ENCODE results near the gene RUVBL2.

RUVBL2 gene

DNA sequence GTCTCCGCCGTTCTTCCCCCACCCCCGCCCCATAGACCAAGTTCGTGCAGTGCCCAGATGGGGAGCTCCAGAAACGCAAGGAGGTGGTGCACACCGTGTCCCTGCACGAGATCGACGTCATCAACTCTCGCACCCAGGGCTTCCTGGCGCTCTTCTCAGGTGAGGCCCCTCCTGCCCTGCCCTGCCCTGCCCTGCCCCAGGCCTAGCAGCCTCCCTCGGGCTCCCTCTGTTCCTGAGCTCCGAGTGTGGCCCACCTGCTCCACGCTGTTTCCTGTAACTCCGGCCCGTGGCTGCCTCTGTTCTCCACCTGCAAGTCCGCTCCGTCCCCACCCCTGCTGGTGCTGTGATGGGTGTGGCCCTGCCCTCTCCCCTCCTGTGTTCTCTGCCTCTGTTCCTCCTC, 16.8 kb downstream of the RUVBL2 start:
- TF ChIP-seq, protein P1, sequence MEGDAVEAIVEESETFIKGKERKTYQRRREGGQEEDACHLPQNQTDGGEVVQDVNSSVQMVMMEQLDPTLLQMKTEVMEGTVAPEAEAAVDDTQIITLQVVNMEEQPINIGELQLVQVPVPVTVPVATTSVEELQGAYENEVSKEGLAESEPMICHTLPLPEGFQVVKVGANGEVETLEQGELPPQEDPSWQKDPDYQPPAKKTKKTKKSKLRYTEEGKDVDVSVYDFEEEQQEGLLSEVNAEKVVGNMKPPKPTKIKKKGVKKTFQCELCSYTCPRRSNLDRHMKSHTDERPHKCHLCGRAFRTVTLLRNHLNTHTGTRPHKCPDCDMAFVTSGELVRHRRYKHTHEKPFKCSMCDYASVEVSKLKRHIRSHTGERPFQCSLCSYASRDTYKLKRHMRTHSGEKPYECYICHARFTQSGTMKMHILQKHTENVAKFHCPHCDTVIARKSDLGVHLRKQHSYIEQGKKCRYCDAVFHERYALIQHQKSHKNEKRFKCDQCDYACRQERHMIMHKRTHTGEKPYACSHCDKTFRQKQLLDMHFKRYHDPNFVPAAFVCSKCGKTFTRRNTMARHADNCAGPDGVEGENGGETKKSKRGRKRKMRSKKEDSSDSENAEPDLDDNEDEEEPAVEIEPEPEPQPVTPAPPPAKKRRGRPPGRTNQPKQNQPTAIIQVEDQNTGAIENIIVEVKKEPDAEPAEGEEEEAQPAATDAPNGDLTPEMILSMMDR (IDR thresholded peaks at IDR 0.05; ENCODE audit: control insufficient read depth, insufficient read depth, low read depth, low read length, missing control alignments): no peak
- H3K4me3 ChIP-seq (ENCODE audit: control insufficient read depth, low read depth, low read length): no peak overlapping the region
- no peak for DNase-seq (ENCODE audit: low read depth)

DNA sequence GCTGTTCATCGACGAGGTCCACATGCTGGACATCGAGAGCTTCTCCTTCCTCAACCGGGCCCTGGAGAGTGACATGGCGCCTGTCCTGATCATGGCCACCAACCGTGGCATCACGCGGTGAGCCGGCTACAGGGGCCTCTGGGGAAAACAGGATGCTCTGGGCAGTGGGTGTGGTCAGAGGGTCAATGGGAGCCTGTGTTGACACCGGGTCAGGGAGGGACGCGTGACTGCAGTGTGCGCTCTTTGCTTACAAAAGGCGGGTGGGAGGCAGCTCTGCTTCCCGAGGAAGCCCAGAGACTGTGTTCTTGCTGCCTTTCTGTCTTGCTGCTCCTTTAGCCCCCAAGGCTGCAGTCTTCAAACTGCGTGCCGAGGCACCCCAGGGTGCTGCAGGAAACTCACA, 17.5 kb downstream of the RUVBL2 start:
- no peak overlapping the region for H3K4me3 ChIP-seq (ENCODE audit: control insufficient read depth, low read depth, low read length)
- DNase-seq (ENCODE audit: low read depth): no peak
- TF ChIP-seq, protein P1 (IDR thresholded peaks at IDR 0.05; ENCODE audit: control insufficient read depth, insufficient read depth, low read depth, low read length, missing control alignments): no peak

DNA sequence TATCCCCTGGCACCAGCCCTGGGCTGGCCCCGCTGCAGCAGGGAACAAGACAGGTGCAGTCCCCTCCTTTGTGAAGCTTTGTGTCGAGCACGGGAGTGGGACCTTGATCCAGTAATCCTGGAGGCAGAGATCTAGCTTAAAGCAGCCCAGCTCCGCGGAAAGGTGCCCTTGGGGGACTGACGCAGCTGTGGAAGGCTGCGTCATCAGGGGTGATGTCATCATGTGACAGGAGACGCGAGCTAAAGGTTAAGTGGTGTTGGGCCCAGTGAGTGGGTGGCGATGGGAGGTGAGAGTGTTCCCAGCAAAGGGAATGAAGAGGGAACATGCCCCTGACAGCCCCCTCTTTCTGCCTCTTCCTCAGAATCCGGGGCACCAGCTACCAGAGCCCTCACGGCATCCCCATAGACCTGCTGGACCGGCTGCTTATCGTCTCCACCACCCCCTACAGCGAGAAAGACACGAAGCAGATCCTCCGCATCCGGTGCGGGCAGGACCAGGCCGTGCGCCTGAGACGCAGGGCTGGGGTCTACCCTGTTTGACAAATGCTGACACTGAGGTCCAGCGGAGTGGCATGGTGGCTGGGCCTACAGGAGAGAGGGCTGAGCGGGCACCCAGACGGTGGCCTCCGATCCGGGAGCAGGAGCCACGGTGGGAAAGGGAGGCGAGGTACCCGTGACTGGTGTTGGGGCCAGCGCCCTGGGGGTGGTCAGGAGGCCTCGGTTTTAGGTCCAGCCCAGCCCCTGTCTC, 20.6 kb downstream of the RUVBL2 start:
- TF ChIP-seq, protein P1 (IDR thresholded peaks at IDR 0.05; ENCODE audit: control insufficient read depth, insufficient read depth, low read depth, low read length, missing control alignments): no peak
- DNase-seq (ENCODE audit: low read depth): no peak

DNA sequence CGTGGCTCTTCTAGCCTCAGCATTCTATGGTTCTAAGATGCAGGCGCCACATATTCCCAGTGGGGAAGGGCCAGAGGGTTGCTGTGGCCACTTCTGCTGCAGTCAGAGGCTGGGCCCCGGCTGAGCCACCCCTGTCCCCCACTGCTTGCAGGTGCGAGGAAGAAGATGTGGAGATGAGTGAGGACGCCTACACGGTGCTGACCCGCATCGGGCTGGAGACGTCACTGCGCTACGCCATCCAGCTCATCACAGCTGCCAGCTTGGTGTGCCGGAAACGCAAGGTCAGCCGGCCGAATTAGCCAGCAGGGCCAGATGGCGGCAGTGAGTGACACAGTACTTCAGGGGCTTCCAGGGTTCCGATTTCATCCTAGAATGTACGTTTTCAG, 21.2 kb downstream of the RUVBL2 start:
- TF ChIP-seq, protein P1 (IDR thresholded peaks at IDR 0.05; ENCODE audit: control insufficient read depth, insufficient read depth, low read depth, low read length, missing control alignments): no peak
- DNase-seq (ENCODE audit: low read depth): no peak

More for the DNA sequence above, 20.6 kb downstream of the RUVBL2 start:
- H3K4me3 ChIP-seq (ENCODE audit: control insufficient read depth, low read depth, low read length): no peak overlapping the region

DNA sequence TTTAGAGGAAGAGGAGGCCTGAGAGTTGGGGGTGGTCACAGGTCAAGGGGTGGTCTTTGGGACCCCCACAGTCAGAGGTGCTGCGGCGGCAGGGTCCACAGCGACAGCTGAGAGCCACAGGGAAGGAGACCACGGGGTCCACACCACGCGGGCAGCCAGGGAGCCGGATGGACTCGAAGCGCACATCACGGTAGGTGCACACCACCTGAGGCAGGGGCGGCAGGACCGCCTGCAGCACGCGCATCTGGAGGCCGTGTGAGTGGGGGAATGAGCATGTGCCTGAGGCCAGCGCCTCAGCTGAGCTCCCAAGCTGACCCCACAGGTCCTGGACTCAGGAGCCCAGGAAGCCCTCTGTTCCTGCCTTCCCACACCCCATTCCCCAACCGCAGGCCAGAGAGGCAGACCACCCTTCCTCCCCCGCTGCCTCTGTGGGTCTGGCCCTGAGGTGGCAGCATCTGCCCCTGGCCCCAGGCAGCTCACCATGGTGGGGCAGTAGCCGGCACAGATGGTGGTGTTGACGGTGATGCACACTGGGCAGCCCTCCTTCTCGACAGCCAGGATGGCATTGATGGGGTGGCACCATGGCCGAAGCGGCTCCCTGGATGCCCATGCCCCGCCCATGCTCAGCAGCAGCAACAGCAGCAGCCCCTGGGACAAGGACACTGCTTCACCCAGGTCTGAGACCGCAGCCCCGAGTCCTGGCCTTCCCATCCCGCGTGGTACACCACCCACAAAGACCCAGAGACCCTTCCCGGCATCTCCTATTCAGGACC, 22.6 kb downstream of the RUVBL2 start:
- no peak overlapping the region for H3K4me3 ChIP-seq (ENCODE audit: control insufficient read depth, low read depth, low read length)
- TF ChIP-seq, protein P1 (IDR thresholded peaks at IDR 0.05; ENCODE audit: control insufficient read depth, insufficient read depth, low read depth, low read length, missing control alignments): no peak
- no peak for DNase-seq (ENCODE audit: low read depth)

More for the DNA sequence above, 21.2 kb downstream of the RUVBL2 start:
- H3K4me3 ChIP-seq (ENCODE audit: control insufficient read depth, low read depth, low read length): no peak overlapping the region

DNA sequence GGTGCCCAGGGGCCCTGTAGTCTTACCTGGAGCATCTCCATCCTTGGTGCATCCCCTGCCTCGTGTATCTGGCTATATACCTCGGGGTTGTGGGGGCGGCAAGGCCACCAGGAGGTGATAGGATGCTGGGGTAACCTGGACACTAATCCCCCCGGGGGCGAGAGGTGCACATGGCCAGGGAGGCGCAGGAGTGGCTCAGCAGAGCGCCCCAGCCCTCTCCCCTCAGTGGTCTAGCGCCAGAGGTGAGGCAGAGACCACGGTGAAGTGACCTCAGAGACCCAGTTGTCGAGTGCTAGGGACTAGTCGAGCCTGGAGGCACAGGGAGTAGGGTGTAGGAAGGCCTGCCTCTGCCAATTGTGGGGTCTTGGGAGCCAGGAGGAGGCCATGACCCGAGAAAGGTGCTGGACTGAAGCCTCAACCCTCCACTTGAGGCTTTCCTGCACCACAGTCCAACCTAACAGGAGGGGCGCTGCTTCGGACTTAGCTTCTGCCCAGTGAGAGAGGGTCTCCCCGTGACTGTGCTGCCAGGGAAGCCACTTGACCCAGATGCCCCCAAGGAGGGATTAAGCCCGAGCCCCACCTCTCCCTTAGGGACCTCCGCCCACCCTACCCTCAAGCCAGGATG, 23.5 kb downstream of the RUVBL2 start, which contains the start of gene LHB:
Gene LHB, minus strand, starts transcription at position 51 of the 625 bp plus-strand sequence. Its CDS starts 10 bp downstream, at position 41.
- H3K4me3 ChIP-seq (ENCODE audit: control insufficient read depth, low read depth, low read length): peak within 1 kb of the TSS; percentile 39
- TF ChIP-seq, protein P1 (IDR thresholded peaks at IDR 0.05; ENCODE audit: control insufficient read depth, insufficient read depth, low read depth, low read length, missing control alignments): no peak
- no peak for DNase-seq (ENCODE audit: low read depth)

Data from AG09309 (cell line).